ENCODE results near the gene CDC25B.

GRCh38 chr20:3783068-3783489, 13.0 kb upstream of the CDC25B start:
- no peak for TF ChIP-seq POLR2AphosphoS5 (IDR thresholded peaks at IDR 0.05; ENCODE audit: insufficient read depth in 1 of 2, low read depth in 1 of 2)
- TF ChIP-seq CTCF (IDR thresholded peaks at IDR 0.05) = no peak

Data from vagina (tissue), 2 donors.